ENCODE measurements around the gene DMRTA2. TPM values are rescaled to one million over a fixed set of nuclear protein-coding genes. Genes with fewer than 3 reads are reported as not detected.

The DMRTA2 gene
- total and polyA plus RNA-seq, 9 of the 15 experiments (the other 6 are each of a cell fraction or from before 2014, with no cell fraction given), result not detected

GRCh38 chr1:50458507-50458906 lies 35.3 kb upstream of the DMRTA2 start:
- Histone ChIP-seq H3K9me3 (replicated peaks; ENCODE audit: control insufficient read depth, insufficient read depth, low read depth, low read length) (no peaks in the 10 kb centered on the region), H3K4me2 (ENCODE audit: insufficient read depth, low read length) (no peak overlapping the region), H3K4me1 (replicated peaks in 1 of 2; ENCODE audit: control insufficient read depth in 2 of 2, insufficient read depth in 2 of 2, low read length in 2 of 2) (no peaks in the 10 kb centered on the region), H3K79me2 (ENCODE audit: control insufficient read depth, insufficient read depth, low read length) (no peaks in the 10 kb centered on the region), H4K20me1 (replicated peaks; ENCODE audit: control insufficient read depth, insufficient read depth, low read length) (no peaks in the 10 kb centered on the region), H3K4me3 (no peak overlapping the region), H3K27me3 (ENCODE audit: control insufficient read depth in 2 of 2, insufficient read depth in 2 of 2, low read length in 2 of 2) (no peaks in the 10 kb centered on the region), H3K9ac (ENCODE audit: insufficient read depth in 1 of 2, low read depth in 2 of 2, low read length in 2 of 2) (no peak overlapping the region), H3K9me1 (ENCODE audit: control insufficient read depth, insufficient read depth, low read length) (no peaks in the 10 kb centered on the region), H2AFZ (ENCODE audit: low read depth, low read length) (no peak overlapping the region), H3K36me3 (ENCODE audit: control insufficient read depth, insufficient read depth, low read length) (peaks cover 44% of the 10 kb centered on the region), H3K27ac (ENCODE audit: extremely low read depth, low read depth, low read length) (no peak overlapping the region)
- ATAC-seq (no peak), DNase-seq (ENCODE audit: extremely low read depth in 1 of 4, low spot score in 3 of 4) (no peak), FAIRE-seq (no peak)
- intact Hi-C loops (cut with micrococcal nuclease) (no loop called here), in situ Hi-C loops (cut with MboI) (no loop called here)
- ChIA-PET POLR2A (no interaction called here), CTCF (ENCODE audit: low intra/inter-chr PET ratio) (interaction anchor here (0.6 kb wide), 1 partner anchor 383 kb away, joined by 3 read pairs; no protein-coding TSS in a partner anchor)
- 93% methylated on average over 5 of the region's 5 CpGs for WGBS (ENCODE audit: insufficient coverage, low coverage, missing lambda C conversion rate)
- no TSS peak for BruUV-seq (replicated peaks)
- no peak for TF ChIP-seq MCM2 (IDR thresholded peaks at IDR 0.05; ENCODE audit: low read depth)
- no peak for TF ChIP-seq BCLAF1 (IDR thresholded peaks at IDR 0.05; ENCODE audit: borderline replicate concordance in 1 of 2, control insufficient read depth in 1 of 2, low read depth in 2 of 2, low read length in 1 of 2)
- no peak for TF ChIP-seq TCFL5 (CRISPR knock-in tag; conservative IDR thresholded peaks at IDR 0.05)
- TF ChIP-seq ZBTB8A (IDR thresholded peaks at IDR 0.05; ENCODE audit: partially characterized antibody), result no peak
- peak; percentile 26; the same call in 1 of the 2 replicates for TF ChIP-seq CEBPG (CRISPR knock-in tag; IDR thresholded peaks at IDR 0.05)
- TF ChIP-seq CEBPG (tag; conservative IDR thresholded peaks at IDR 0.05 in 1 of 2, IDR thresholded peaks at IDR 0.05 in 1 of 2), result peak in 1 of 2 experiments; percentile 76; a peak in 2 of 4 replicates
- no peak for TF ChIP-seq RBM25 (IDR thresholded peaks at IDR 0.05; ENCODE audit: low read depth, low read length, severe bottlenecking)
- no peak for TF ChIP-seq ZNF134 (CRISPR knock-in tag; conservative IDR thresholded peaks at IDR 0.05)
- no peak for TF ChIP-seq SNIP1 (IDR thresholded peaks at IDR 0.05; ENCODE audit: low read depth)
- no peak for TF ChIP-seq ZNF766 (CRISPR knock-in tag; conservative IDR thresholded peaks at IDR 0.05)
- no peak for TF ChIP-seq NUFIP1 (IDR thresholded peaks at IDR 0.05; ENCODE audit: partially characterized antibody)
- no peak for TF ChIP-seq SP1 (CRISPR knock-in tag; IDR thresholded peaks at IDR 0.05)
- TF ChIP-seq TRIM24 (IDR thresholded peaks at IDR 0.05), result peak in 1 of 2 experiments; percentile 34; a peak in 1 of 4 replicates
- no peak for TF ChIP-seq THAP12 (CRISPR knock-in tag; IDR thresholded peaks at IDR 0.05)
